NCI-H2107 (cell line): Measurements from ENCODE around the gene SLC35F1.

Source experiments
- DNase-seq: peaks from one replicate; lab custom pipeline; 2025; lab: John Stamatoyannopoulos, UW

SLC35F1 gene

GRCh38 chr6:118313762-118314161 lies 406.7 kb downstream of the SLC35F1 start:
- no peak for DNase-seq

DNA sequence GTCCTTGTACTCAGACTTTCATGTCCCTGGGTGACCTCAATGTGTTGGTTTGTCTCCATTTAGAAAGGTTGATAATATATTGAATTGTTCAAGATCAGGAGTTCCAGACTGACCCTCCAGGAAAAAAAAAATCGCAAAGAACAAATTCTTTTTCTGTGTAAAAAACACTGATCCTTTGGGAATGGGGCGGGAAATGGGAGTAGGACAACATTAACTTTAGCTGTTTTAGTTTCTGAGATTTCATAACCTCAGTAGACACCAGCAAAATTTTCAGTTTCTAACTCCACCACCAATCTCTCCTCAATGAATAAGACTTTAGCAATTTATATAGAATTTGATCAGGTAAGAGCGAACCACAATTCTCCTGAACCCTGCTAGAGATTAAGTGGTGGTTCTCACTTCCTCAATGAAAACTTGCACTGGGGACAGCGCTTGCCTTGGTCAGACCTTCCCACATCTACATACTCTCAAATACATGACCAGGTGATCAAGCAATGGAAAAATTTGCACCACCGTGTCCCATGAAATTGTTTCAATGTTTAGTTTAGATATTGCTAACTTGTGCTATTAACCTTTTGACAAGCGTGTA lies 409.8 kb downstream of the SLC35F1 start:
- no peak for DNase-seq

DNA sequence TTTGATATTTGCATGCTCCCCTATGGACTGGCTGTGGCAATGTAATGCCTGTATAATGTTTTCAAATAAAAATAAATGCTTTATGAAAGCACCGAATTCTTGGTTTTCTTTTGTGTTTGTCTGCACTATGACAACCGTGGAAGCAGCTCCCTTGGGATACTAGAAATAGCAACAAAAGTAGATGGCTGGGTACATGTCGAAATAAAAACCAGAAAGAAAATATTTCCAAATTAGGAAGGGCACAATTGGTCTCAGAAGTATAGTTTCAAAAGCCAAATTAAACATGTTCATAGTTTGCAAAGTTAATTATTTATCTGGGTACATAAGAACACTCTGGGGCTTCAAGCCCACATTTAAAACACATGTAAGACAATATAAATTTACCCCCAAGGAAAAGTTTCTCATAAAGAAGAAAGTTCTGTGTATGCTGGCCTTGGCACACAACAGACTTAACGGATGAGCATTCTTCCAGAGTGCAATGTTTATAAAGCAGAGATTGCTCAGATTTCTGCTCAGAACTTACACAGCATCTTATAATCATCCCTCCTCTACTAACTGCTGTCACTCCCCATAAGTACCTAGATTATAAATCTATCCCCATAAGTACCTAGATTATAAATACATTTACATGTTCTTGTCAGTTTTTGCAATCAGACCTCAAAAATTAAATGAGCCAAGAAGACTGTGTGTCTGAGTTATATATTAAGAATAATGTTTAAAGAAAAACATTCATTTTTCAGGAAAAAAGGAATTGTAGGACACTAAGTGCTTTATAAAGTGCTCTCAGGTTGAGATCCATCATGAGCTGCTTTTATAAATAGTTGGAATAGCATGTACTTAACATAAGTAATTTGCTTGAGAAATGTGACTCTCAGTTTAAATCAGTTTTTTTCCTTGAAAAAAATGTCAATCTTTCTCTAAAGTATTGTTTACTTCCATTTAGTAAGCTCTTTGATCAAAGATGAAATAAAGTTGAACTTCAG lies 410.8 kb downstream of the SLC35F1 start:
- DNase-seq = no peak

GRCh38 chr6:118318648-118319047 lies 411.6 kb downstream of the SLC35F1 start:
- no peak for DNase-seq

DNA sequence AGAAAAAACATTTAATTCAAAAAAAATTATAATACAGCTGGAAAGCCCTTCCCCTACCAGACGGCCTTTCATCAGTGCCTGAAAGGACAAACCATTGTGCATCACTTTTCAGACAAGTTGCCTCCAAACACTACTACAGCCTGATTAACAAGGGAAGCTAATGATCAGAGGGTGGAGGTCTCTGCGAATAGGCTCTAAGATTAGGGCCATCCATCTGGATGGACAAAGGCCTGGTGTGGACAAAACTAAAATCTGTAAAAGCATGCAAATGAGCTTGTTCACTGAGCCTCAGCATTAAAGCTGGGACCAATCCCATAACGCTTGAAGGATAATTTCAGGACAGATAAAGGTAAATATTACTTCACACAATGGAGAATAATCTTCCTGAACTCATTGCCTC lies 412.4 kb downstream of the SLC35F1 start:
- no peak for DNase-seq

DNA sequence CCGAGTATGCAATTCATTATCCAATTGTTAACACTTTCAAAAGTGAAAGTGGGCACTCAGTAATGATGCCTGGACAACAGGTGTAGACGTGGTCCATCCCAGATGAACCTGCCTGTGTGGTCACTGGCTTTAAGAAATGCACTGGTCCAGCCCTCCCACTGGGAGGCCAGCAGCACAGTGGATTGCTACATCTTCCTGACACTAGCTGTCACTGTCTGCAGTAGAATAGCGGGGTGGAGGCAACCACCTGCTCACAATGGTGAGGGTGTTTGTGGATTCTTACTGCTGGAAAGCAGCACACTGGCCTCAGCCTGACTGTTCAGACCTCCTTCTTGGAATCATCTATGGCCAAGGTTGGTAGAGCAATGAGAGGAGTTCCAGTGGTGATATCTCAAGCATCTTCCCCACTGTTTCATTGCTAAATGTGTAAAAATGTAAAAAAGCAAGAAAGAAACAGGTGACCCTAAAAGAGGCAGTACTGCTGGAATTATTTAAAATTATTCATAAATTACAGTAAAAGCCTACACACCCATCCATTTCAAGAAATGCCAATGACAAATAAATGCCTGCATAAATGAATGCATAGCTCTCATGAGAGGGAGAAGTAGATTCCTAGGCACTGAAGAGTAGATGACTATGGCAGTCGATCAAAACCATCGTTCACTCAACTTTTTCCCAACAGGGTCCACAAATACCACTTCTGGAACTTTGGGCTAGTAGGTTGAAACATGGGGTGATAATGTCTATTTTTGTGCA lies 413.0 kb downstream of the SLC35F1 start:
- DNase-seq = peak; percentile 35

- no peak for DNase-seq
Observed at GRCh38 chr6:118320652-118321051, 413.6 kb downstream of the SLC35F1 start.

- no peak for DNase-seq
Observed at GRCh38 chr6:118324116-118324515, 417.1 kb downstream of the SLC35F1 start.

DNA sequence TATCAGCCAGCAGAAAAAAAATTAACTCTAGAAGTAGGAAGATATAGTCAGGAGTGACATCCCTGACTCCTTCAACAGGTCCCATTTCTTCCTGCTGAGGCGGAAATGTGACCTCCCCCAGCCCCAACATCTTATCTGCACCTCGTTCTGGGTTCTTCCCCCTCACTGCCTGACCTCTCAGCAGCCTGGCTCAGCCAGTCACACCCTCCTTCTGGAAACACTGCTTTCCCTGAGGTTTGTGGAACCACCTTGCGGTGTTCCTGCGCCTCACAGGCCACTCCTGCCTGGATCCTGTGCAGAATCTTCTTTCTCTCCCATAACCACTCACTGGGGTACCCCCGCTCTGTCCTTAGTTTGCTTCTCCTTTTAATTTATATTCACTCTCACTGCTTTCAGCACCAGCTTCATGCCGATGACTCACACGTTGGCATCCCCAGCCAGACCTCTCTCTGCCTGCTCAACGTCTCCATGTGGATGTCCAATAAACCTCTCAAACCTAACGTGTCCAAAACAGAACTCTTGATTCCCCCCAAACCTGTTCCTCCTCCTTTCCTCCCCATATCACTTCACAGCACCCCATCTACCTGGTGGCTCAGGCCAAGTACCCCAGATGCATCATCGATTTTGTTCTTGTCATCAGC lies 418.3 kb downstream of the SLC35F1 start:
- DNase-seq = no peak

- no peak for DNase-seq
Observed at GRCh38 chr6:118326712-118327111, 419.6 kb downstream of the SLC35F1 start.

DNA sequence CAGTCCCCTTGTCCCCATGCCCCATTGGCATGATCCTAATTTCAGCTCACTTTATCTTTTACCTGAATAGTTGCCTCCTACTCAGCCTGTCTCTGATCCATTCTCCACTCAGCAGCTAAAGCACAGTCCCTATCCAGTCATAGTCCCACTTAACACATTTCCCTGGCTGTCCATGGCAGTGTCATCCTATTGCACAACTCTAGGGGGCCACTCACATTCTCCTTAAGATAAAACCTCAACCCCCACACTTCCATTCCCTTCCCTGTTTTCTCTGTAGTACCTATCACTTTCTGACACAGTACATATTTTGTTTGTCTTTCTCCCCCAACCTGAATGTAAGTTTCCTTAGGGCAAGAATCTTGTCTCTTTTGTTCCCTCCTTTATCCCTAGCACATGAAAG lies 420.2 kb downstream of the SLC35F1 start:
- no peak for DNase-seq

GRCh38 chr6:118333772-118334171 lies 426.7 kb downstream of the SLC35F1 start:
- DNase-seq = peak; percentile 60

DNA sequence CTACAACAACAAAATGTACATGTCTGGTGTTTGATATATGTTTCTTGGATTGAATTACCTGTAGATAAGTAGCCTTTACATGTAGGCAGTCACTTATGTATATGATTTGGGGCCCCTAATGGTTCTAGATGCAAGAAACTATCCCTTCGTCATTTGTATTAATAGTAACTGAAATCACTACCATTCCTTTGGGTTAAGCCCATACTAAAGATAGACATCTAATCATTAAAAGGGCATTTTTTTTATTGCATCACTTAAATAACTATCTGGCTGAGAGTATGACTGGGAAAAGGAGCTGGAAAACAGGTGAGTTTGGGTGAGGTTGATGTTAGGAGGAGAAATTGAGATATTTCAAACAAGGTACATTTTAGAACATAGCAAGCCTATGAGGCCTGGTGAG lies 427.6 kb downstream of the SLC35F1 start:
- no peak for DNase-seq

DNA sequence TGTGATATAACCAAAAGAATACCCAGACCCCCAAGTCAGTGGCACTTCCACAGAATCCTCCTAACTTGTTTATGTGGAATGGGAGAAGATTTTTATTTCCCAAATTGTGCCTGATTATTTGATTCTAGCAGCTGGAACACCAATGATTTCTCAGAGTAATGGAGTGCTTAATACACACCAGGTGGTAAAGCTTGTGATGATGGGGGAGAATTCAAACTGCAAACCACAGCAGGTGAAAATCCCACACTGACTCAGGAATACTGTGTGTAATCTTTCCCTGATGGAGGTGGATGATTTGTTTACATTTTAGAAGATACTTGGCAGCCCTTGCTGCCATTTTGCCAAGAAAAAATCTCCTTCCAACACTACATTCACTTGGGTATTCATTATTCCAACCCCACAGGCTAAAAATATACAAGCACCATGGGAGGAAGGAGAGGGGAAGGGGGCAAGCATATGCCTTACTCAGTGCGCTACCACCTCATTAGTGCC lies 428.3 kb downstream of the SLC35F1 start:
- peak; percentile 51 for DNase-seq

GRCh38 chr6:118344014-118344670 lies 437.1 kb downstream of the SLC35F1 start:
- no peak for DNase-seq

DNA sequence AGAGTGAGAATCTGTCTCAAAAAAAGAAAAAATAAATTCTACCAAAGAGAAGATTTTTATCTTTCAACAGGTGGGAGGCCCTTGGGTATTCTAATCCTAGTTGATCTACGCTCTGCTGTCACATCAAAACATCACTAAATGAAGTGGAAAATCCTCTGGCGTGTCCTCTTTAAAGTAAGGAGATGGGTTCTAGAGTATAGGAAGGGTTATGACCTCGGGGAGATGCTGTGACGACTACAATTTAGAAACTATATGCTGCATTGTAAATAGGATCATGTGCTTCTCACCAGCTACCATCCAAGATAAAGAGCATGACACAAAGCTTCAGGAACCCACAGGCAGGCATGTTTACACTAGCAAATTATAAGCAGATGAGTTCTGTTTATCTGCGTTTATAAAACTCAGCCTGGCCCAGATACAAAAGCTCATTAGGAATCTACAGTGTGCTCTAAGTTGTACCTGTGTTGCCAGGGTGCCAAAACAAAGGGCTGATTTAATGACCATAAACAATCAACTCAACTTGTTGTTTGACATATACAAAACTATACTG lies 443.9 kb downstream of the SLC35F1 start:
- no peak for DNase-seq

DNA sequence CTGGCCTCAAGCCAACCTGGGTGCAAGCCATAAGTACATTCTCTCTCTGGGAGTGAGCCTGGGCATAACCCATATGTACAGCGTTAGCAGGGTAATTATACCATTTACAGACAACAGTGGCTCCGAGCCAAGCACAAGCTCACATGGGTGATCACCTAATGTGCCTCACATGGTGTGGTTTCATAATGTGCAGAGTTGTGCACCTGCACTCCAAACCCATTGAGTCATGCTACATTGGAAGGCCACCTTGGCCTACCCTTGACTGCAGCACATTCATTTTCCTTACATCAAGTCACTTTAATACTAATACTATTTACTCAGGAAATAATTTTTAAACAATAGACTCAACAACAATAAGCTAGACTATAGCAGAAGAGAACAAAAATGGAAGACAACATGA lies 446.5 kb downstream of the SLC35F1 start:
- DNase-seq = no peak

- DNase-seq = no peak
Observed at GRCh38 chr6:118354641-118355040, 447.6 kb downstream of the SLC35F1 start.

GRCh38 chr6:118356054-118356453 lies 449.0 kb downstream of the SLC35F1 start:
- no peak for DNase-seq

DNA sequence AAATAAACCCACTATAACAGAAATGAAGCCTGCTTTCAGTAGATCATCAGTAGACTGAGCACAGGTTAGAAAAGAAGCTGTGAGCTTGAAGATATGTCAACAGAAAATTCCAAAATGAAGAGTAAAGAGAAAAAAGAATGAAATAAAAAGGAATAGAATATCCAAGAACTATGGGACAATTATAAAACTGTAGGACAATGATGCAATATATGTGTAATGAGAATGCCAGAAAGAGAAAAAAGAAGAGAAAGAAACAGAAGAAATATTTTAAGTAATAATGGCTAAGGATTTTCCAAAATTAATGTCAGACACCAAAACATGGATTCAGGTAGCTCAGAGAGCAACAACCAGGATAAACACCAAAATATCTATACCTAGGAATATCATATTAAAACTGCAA lies 449.6 kb downstream of the SLC35F1 start:
- no peak for DNase-seq
